Ectodermal cell (in vitro differentiated cells): Measurements from ENCODE around the gene UBE2U.

Experiments used
- H3K27ac ChIP-seq: 2 replicates; pipeline ENCODE4 v1.7.0; 2013; ENCODE audit warnings: mild to moderate bottlenecking, low read depth, low read length; ENCODE audit not compliant: insufficient read depth, poor library complexity, severe bottlenecking
- H3K27me3 ChIP-seq: 2 replicates; pipeline ENCODE4 v1.7.0; 2013; ENCODE audit warnings: mild to moderate bottlenecking, low read length; ENCODE audit not compliant: insufficient read depth, control insufficient read depth, poor library complexity, severe bottlenecking
- H3K36me3 ChIP-seq: one replicate; pipeline ENCODE4 v1.7.0; 2013; ENCODE audit warnings: low read length; ENCODE audit not compliant: control insufficient read depth, insufficient read depth
- H3K4me1 ChIP-seq: one replicate; pipeline ENCODE4 v1.7.0; 2013; ENCODE audit warnings: low read length; ENCODE audit not compliant: control insufficient read depth, insufficient read depth
- H3K4me3 ChIP-seq: 2 replicates; pipeline ENCODE4 v1.7.0; 2013; ENCODE audit warnings: low read depth, low read length, control low read depth; ENCODE audit not compliant: insufficient read depth
- H3K9me3 ChIP-seq: 2 replicates; pipeline ENCODE4 v1.7.0; 2013; ENCODE audit warnings: mild to moderate bottlenecking, low read length, moderate library complexity; ENCODE audit not compliant: control insufficient read depth
- WGBS, 2 experiments: methylation state at CpG; one replicate each; pipeline ENCODE4 v1.1.7; 2013; ENCODE audit warnings: missing lambda C conversion rate in 2 of 2; 5-methylcytosine and 5-hydroxymethylcytosine counted together

Gene UBE2U

GRCh38 chr1:64280001-64280400 lies 76.6 kb downstream of the UBE2U start:
- H3K4me1 ChIP-seq: no peaks in the 10 kb centered on the region
- no peak overlapping the region for H3K27ac ChIP-seq
- no peaks in the 10 kb centered on the region for H3K36me3 ChIP-seq
- H3K27me3 ChIP-seq: no peaks in the 10 kb centered on the region
- 89 to 96% methylated on average over 4 of the region's 4 CpGs for WGBS, 2 experiments
- H3K9me3 ChIP-seq: no peaks in the 10 kb centered on the region
- H3K4me3 ChIP-seq: no peak overlapping the region

DNA sequence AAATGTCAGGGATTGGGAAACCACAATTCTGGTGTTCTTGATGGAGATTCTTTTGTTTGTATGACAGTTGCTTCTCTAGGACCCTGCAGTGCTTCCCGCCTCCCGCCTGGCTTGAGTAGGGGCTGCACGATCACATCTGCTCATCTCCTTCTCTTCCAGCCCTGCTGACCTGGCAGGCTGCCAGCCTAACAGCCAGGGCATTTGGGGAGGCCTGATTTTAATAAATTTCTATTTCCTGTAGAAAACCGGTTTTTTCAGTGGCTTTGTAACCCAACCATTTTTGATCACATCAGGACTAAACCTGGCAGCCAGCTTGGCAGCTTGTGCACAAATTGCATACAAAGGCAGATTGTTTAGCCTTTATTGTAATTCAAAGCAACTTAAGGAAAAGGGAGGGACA lies 78.9 kb downstream of the UBE2U start:
- H3K27me3 ChIP-seq: no peaks in the 10 kb centered on the region
- WGBS, 2 experiments: 35 to 36% methylated on average over 4 of the region's 4 CpGs
- no peaks in the 10 kb centered on the region for H3K36me3 ChIP-seq

GRCh38 chr1:64287071-64287470 lies 83.6 kb downstream of the UBE2U start:
- 96 to 100% methylated on average over 1 to 3 of the region's 3 CpGs for WGBS, 2 experiments
- no peak overlapping the region for H3K27ac ChIP-seq
- H3K36me3 ChIP-seq: no peaks in the 10 kb centered on the region
- no peaks in the 10 kb centered on the region for H3K9me3 ChIP-seq
- H3K27me3 ChIP-seq: no peaks in the 10 kb centered on the region
- H3K4me1 ChIP-seq: no peaks in the 10 kb centered on the region
- no peak overlapping the region for H3K4me3 ChIP-seq

More for the DNA sequence above, 78.9 kb downstream of the UBE2U start:
- H3K4me1 ChIP-seq: no peaks in the 10 kb centered on the region
- H3K9me3 ChIP-seq: no peaks in the 10 kb centered on the region
- H3K4me3 ChIP-seq: no peak overlapping the region
- H3K27ac ChIP-seq: no peak overlapping the region

- no peaks in the 10 kb centered on the region for H3K4me1 ChIP-seq
- H3K36me3 ChIP-seq: no peaks in the 10 kb centered on the region
- H3K27me3 ChIP-seq: no peaks in the 10 kb centered on the region
- no peaks in the 10 kb centered on the region for H3K9me3 ChIP-seq
- H3K27ac ChIP-seq: no peak overlapping the region
- WGBS, 2 experiments: 89 to 100% methylated on average over 1 of the region's 1 CpG
- H3K4me3 ChIP-seq: no peak overlapping the region
Measured at GRCh38 chr1:64290420-64290819, 87.0 kb downstream of the UBE2U start.

- no peaks in the 10 kb centered on the region for H3K36me3 ChIP-seq
- no peak overlapping the region for H3K4me3 ChIP-seq
- no peaks in the 10 kb centered on the region for H3K9me3 ChIP-seq
- H3K27me3 ChIP-seq: no peaks in the 10 kb centered on the region
- H3K27ac ChIP-seq: no peak overlapping the region
- H3K4me1 ChIP-seq: no peaks in the 10 kb centered on the region
- 82 to 94% methylated on average over 4 of the region's 4 CpGs for WGBS, 2 experiments
Measured at GRCh38 chr1:64291931-64292330, 88.5 kb downstream of the UBE2U start.

GRCh38 chr1:64292399-64292798 lies 89.0 kb downstream of the UBE2U start:
- Histone ChIP-seq H3K27ac (no peak overlapping the region), H3K27me3 (no peaks in the 10 kb centered on the region), H3K4me1 (no peaks in the 10 kb centered on the region), H3K36me3 (no peaks in the 10 kb centered on the region), H3K4me3 (no peak overlapping the region), H3K9me3 (no peaks in the 10 kb centered on the region)
- no CpG with 5 or more reads among the region's 1 CpG for WGBS, 2 experiments

DNA sequence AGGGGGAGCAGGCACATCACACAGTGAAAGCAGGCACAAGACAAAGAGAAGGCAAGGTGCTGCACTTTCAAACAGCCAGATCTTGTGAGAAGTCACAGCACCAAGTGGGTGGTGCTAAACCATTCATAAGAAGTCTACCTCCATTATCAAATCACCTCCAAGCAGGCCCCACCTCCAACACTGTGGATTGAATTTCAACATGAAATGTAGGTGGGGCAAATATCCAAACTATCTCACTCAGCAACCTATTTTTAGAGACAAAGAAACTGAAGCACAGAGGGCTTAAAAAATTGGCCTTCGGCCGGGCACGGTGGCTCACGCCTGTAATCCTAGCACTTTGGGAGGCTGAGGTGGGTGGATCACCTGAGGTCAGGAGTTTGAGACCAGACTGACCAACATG lies 90.4 kb downstream of the UBE2U start:
- H3K27me3 ChIP-seq: no peaks in the 10 kb centered on the region
- no peaks in the 10 kb centered on the region for H3K36me3 ChIP-seq
- no peaks in the 10 kb centered on the region for H3K9me3 ChIP-seq
- no peaks in the 10 kb centered on the region for H3K4me1 ChIP-seq
- WGBS, 2 experiments: 88 to 99% methylated on average over 4 of the region's 4 CpGs
- H3K4me3 ChIP-seq: no peak overlapping the region
- no peak overlapping the region for H3K27ac ChIP-seq

GRCh38 chr1:64295136-64295535 lies 91.7 kb downstream of the UBE2U start:
- Histone ChIP-seq H3K27me3 (no peaks in the 10 kb centered on the region), H3K4me3 (no peak overlapping the region), H3K36me3 (no peaks in the 10 kb centered on the region), H3K4me1 (no peaks in the 10 kb centered on the region), H3K9me3 (no peaks in the 10 kb centered on the region), H3K27ac (no peak overlapping the region)
- WGBS, 2 experiments: 92 to 100% methylated on average over 2 of the region's 2 CpGs

DNA sequence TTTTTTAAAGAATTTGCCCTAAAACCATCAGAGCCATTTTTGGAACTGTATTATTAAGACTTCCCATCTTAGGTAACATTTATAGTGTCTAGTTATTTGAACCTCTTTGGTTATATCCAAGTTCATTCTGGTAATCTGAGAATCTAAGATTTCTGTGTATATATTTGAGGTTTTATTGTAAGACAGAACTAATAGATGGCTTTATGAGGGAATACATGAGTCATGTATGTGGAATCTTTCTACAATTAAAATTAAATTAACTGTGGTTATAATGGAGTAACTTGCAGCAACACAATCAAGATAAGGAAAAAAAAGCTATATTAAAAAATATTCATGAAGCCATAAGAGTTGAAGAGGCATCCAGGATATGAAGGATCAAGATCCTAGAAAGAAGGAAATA lies 92.1 kb downstream of the UBE2U start:
- no peaks in the 10 kb centered on the region for H3K36me3 ChIP-seq
- no peaks in the 10 kb centered on the region for H3K27me3 ChIP-seq
- no peaks in the 10 kb centered on the region for H3K4me1 ChIP-seq
- H3K9me3 ChIP-seq: no peaks in the 10 kb centered on the region
- no peak overlapping the region for H3K4me3 ChIP-seq
- no peak overlapping the region for H3K27ac ChIP-seq

DNA sequence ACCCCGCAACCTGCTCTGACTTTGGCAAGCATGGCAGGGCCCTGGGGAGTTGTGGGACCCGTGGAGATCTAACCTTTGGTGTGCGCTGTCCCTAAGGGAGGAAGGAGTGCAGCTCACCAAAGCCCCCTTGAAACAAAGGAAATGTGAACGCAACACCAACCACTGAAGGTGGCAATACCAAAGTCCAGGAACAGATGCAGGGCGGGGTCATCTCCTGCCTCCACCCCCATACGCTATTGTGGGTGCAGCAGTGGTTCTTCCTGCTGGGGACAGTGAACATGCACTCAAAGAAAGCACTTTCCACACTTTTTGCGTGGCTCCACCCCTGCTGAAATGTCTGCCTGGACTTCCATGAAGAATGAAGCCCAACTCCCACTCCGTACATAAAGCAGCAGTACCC lies 93.0 kb downstream of the UBE2U start:
- no peaks in the 10 kb centered on the region for H3K36me3 ChIP-seq
- no peak overlapping the region for H3K27ac ChIP-seq
- 90 to 93% methylated on average over 8 of the region's 8 CpGs for WGBS, 2 experiments
- no peaks in the 10 kb centered on the region for H3K27me3 ChIP-seq
- H3K9me3 ChIP-seq: no peaks in the 10 kb centered on the region
- no peaks in the 10 kb centered on the region for H3K4me1 ChIP-seq
- H3K4me3 ChIP-seq: no peak overlapping the region

DNA sequence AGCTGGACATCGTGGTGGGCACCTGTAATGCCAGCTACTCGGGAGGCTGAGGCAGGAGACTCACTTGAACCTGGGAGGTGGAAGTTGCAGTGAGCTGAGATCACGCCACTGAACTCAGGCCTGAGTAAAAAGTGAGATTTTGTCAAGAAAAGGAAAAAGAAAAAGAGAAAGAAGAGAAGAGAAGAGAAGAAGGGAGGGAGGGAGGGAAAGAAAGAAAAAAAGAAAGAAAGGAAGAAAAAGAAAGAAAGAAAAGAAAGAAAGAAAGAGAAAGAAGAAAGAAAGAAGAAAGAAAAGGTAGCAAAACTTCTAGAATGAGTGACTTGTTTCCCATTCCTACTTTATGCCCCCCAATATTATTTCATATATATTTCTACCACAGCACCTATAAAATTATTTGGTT lies 98.8 kb downstream of the UBE2U start:
- no peaks in the 10 kb centered on the region for H3K9me3 ChIP-seq
- H3K36me3 ChIP-seq: no peaks in the 10 kb centered on the region
- H3K4me3 ChIP-seq: no peak overlapping the region
- 97% methylated on average over 3 of the region's 3 CpGs for whole genome bisulfite sequencing, 2 experiments
- no peaks in the 10 kb centered on the region for H3K27me3 ChIP-seq
- H3K4me1 ChIP-seq: no peaks in the 10 kb centered on the region
- no peak overlapping the region for H3K27ac ChIP-seq
